Measurements from ENCODE around the gene PIGP. TPM values are rescaled to one million over a fixed set of nuclear protein-coding genes. Genes with fewer than 3 reads are reported as not detected.

PIGP gene
- total and polyA plus RNA-seq, 2 of the 13 experiments (the other 11 are each of a cell fraction or from before 2014, with no cell fraction given) = 14.8 to 33.4 TPM

DNA sequence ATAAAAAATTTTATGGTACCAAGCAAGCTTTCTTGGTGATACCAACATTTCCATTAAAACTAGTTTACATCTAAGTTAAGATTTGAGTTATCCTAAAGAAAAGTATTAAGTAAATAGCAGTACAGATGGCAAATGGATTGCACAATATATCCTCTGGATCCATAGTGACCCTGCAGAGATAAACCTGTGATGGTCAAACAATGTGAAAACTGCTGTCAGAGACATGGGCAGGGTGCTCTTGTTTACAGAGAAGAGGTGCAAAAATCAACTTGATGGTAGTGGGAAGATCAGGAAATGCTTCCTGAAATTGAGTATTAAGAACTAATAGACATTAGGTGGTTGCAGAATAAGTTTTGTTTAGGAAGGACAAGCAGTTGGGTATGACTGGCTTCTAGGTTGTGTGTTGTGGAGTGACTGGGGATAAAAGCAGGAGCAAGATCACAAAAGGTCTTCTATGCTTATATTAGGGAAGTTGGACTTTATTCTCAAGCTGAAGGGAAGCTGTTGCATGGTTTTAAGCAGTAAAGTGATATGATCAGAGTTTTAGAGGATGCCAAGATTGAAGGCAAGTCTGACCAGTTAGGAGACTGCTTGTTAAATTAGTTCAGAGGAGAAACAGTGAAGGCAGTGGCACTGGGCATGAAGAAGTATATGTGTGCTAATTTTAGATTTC lies 10.1 kb upstream of the PIGP start (continued):
- TF ChIP-seq FOXP1 (IDR thresholded peaks at IDR 0.05) (0 out of 2 replicates have a peak, but pooled peaks have one; percentile 7), FOXP1 (CRISPR knock-in tag; IDR thresholded peaks at IDR 0.05) (peak; percentile 93), ZNF501 (CRISPR knock-in tag; IDR thresholded peaks at IDR 0.05) (no peak), ZZZ3 (CRISPR knock-in tag; IDR thresholded peaks at IDR 0.05; ENCODE audit: borderline replicate concordance) (no peak), ZNF644 (CRISPR knock-in tag; IDR thresholded peaks at IDR 0.05; ENCODE audit: low read depth) (peak; percentile 87), IRX3 (CRISPR knock-in tag; IDR thresholded peaks at IDR 0.05; ENCODE audit: borderline replicate concordance, low read depth) (no peak), SRY (CRISPR knock-in tag; IDR thresholded peaks at IDR 0.05) (no peak), ZFYVE20 (CRISPR knock-in tag; IDR thresholded peaks at IDR 0.05; ENCODE audit: borderline replicate concordance, low read depth) (no peak), ZNF441 (CRISPR knock-in tag; IDR thresholded peaks at IDR 0.05; ENCODE audit: borderline replicate concordance) (no peak), TBX2 (CRISPR knock-in tag; IDR thresholded peaks at IDR 0.05; ENCODE audit: borderline replicate concordance) (peak; percentile 87), TOPORS (CRISPR knock-in tag; IDR thresholded peaks at IDR 0.05) (no peak), NKX3-1 (CRISPR knock-in tag; IDR thresholded peaks at IDR 0.05) (no peak), ZNF326 (CRISPR knock-in tag; IDR thresholded peaks at IDR 0.05; ENCODE audit: borderline replicate concordance) (no peak), ARNTL (CRISPR knock-in tag; IDR thresholded peaks at IDR 0.05) (no peak), ZBTB7B (CRISPR knock-in tag; IDR thresholded peaks at IDR 0.05) (no peak), ZNF605 (CRISPR knock-in tag; IDR thresholded peaks at IDR 0.05) (no peak), ZNF577 (CRISPR knock-in tag; IDR thresholded peaks at IDR 0.05; ENCODE audit: borderline replicate concordance, low read depth) (no peak), ZNF746 (CRISPR knock-in tag; IDR thresholded peaks at IDR 0.05) (no peak)
- TF ChIP-seq, protein P1, sequence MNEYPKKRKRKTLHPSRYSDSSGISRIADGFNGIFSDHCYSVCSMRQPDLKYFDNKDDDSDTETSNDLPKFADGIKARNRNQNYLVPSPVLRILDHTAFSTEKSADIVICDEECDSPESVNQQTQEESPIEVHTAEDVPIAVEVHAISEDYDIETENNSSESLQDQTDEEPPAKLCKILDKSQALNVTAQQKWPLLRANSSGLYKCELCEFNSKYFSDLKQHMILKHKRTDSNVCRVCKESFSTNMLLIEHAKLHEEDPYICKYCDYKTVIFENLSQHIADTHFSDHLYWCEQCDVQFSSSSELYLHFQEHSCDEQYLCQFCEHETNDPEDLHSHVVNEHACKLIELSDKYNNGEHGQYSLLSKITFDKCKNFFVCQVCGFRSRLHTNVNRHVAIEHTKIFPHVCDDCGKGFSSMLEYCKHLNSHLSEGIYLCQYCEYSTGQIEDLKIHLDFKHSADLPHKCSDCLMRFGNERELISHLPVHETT (CRISPR knock-in tag; conservative IDR thresholded peaks at IDR 0.05) = no peak
- TF ChIP-seq, protein P2, sequence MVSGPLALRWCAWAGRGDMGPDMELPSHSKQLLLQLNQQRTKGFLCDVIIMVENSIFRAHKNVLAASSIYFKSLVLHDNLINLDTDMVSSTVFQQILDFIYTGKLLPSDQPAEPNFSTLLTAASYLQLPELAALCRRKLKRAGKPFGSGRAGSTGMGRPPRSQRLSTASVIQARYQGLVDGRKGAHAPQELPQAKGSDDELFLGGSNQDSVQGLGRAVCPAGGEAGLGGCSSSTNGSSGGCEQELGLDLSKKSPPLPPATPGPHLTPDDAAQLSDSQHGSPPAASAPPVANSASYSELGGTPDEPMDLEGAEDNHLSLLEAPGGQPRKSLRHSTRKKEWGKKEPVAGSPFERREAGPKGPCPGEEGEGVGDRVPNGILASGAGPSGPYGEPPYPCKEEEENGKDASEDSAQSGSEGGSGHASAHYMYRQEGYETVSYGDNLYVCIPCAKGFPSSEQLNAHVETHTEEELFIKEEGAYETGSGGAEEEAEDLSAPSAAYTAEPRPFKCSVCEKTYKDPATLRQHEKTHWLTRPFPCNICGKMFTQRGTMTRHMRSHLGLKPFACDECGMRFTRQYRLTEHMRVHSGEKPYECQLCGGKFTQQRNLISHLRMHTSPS (CRISPR knock-in tag; IDR thresholded peaks at IDR 0.05; ENCODE audit: low read depth) = peak; percentile 26; the same call in 1 of the 2 replicates
- TF ChIP-seq, protein P3, sequence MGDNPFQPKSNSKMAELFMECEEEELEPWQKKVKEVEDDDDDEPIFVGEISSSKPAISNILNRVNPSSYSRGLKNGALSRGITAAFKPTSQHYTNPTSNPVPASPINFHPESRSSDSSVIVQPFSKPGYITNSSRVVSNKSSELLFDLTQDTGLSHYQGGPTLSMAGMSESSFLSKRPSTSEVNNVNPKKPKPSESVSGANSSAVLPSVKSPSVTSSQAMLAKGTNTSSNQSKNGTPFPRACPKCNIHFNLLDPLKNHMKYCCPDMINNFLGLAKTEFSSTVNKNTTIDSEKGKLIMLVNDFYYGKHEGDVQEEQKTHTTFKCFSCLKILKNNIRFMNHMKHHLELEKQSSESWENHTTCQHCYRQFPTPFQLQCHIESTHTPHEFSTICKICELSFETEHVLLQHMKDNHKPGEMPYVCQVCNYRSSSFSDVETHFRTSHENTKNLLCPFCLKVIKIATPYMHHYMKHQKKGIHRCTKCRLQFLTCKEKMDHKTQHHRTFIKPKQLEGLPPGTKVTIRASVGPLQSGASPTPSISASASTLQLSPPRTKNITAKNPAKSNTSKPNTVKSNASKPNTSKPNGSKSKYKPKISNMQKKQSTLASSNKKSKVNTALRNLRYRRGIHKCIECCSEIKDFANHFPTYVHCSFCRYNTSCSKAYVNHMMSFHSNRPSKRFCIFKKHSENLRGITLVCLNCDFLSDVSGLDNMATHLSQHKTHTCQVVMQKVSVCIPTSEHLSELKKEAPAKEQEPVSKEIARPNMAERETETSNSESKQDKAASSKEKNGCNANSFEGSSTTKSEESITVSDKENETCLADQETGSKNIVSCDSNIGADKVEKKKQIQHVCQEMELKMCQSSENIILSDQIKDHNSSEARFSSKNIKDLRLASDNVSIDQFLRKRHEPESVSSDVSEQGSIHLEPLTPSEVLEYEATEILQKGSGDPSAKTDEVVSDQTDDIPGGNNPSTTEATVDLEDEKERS (CRISPR knock-in tag; IDR thresholded peaks at IDR 0.05) = no peak
- TF ChIP-seq, protein P4, sequence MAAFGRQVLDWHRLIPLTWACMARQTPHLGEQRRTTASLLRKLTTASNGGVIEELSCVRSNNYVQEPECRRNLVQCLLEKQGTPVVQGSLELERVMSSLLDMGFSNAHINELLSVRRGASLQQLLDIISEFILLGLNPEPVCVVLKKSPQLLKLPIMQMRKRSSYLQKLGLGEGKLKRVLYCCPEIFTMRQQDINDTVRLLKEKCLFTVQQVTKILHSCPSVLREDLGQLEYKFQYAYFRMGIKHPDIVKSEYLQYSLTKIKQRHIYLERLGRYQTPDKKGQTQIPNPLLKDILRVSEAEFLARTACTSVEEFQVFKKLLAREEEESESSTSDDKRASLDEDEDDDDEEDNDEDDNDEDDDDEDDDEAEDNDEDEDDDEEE (CRISPR knock-in tag; IDR thresholded peaks at IDR 0.05) = no peak
